Endometrium (tissue), 2 donors: ENCODE measurements around the gene BASP1.
A peak's percentile ranks its signal among the peaks of the same experiment; 100 is the strongest.

ENCODE experiments used
- FAIRE-seq: peaks from 2 replicates; lab custom pipeline; 2012; peaks lifted over from hg19 to GRCh38; lab: Jason Lieb, UNC
- donor health status: control.
- donor health status: control.

BASP1 gene

GRCh38 chr5:17217493-17218352 lies at the start of gene BASP1:
TSS of gene BASP1 (plus strand) at chr5:17217631. CDS start at chr5:17275217, 57,586 bp downstream.
- no peak for FAIRE-seq

- peak; percentile 99 for FAIRE-seq
These were observed 47.9 kb upstream of the BASP1 start for GRCh38 chr5:17169507-17169906.

GRCh38 chr5:17172791-17173190 lies 44.6 kb upstream of the BASP1 start:
- no peak for FAIRE-seq

GRCh38 chr5:17174965-17175364 lies 42.5 kb upstream of the BASP1 start:
- FAIRE-seq, result no peak

- FAIRE-seq, result no peak
These were observed 39.7 kb upstream of the BASP1 start for GRCh38 chr5:17177501-17178372.

- FAIRE-seq, result no peak
These were observed 39.1 kb upstream of the BASP1 start for GRCh38 chr5:17178373-17178675.

- no peak for FAIRE-seq
These were observed 37.0 kb upstream of the BASP1 start for GRCh38 chr5:17180330-17180843.

GRCh38 chr5:17180864-17181723 lies 36.3 kb upstream of the BASP1 start:
- no peak for FAIRE-seq

GRCh38 chr5:17182494-17182893 lies 34.9 kb upstream of the BASP1 start:
- no peak for FAIRE-seq

- no peak for FAIRE-seq
These were observed 34.5 kb upstream of the BASP1 start for GRCh38 chr5:17182981-17183380.

GRCh38 chr5:17183831-17184230 lies 33.6 kb upstream of the BASP1 start:
- FAIRE-seq, result no peak

GRCh38 chr5:17184588-17184987 lies 32.8 kb upstream of the BASP1 start:
- no peak for FAIRE-seq

GRCh38 chr5:17185349-17185748 lies 32.1 kb upstream of the BASP1 start:
- no peak for FAIRE-seq

GRCh38 chr5:17185773-17186172 lies 31.7 kb upstream of the BASP1 start:
- FAIRE-seq, result no peak

GRCh38 chr5:17186256-17186655 lies 31.2 kb upstream of the BASP1 start:
- FAIRE-seq, result no peak

GRCh38 chr5:17187011-17187785 lies 30.2 kb upstream of the BASP1 start:
- no peak for FAIRE-seq

GRCh38 chr5:17187786-17188170 lies 29.7 kb upstream of the BASP1 start:
- no peak for FAIRE-seq

GRCh38 chr5:17189381-17190036 lies 27.9 kb upstream of the BASP1 start:
- FAIRE-seq, result no peak

- peak; percentile 55 for FAIRE-seq
These were observed 27.1 kb upstream of the BASP1 start for GRCh38 chr5:17190242-17190778.

GRCh38 chr5:17190799-17191391 lies 26.5 kb upstream of the BASP1 start:
- FAIRE-seq, result no peak
